LoVo (cell line): ENCODE measurements around the gene DAZ3.
"Not testable (repeated sequence)": the region's sequence is repeated elsewhere in the genome, so short reads cannot be mapped to it uniquely, and the experiment has no call there.

Source experiments
- DNase-seq: peaks from one replicate; pipeline ENCODE4 v3.0.0-alpha.2; 2016; ENCODE audit warnings: low spot score

DAZ3 gene, protein sequence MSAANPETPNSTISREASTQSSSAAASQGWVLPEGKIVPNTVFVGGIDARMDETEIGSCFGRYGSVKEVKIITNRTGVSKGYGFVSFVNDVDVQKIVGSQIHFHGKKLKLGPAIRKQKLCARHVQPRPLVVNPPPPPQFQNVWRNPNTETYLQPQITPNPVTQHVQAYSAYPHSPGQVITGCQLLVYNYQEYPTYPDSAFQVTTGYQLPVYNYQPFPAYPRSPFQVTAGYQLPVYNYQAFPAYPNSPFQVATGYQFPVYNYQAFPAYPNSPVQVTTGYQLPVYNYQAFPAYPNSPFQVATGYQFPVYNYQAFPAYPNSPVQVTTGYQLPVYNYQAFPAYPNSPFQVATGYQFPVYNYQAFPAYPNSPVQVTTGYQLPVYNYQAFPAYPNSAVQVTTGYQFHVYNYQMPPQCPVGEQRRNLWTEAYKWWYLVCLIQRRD

DNA sequence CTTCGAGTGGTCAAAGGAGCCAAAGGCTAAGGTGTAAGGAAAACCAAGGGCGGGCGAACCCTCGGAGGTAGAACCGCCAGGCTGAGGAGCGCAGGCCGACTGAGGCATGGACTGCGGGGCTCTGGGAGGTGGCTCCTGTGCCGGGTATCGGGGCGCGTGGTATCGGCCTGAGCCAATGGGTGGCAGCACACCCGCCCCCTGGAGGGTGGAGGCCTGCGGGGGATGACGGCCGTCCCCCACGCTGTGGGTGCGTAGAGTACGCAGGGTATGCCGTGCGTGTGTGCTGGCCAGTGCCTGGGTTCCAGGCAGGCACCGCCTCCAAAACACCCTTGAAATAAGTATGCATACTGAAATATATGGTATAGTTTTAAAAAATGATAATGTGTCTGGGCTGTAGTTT, at the start of gene DAZ3:
Gene DAZ3 (minus strand): TSS at position 101 of the 400 bp plus-strand sequence. CDS start 208 bp downstream, outside the sequence.
- DNase-seq, result not testable (repeated sequence)

DNA sequence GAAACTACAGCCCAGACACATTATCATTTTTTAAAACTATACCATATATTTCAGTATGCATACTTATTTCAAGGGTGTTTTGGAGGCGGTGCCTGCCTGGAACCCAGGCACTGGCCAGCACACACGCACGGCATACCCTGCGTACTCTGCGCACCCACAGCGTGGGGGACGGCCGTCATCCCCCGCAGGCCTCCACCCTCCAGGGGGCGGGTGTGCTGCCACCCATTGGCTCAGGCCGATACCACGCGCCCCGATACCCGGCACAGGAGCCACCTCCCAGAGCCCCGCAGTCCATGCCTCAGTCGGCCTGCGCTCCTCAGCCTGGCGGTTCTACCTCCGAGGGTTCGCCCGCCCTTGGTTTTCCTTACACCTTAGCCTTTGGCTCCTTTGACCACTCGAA, 20.4 kb upstream of the DAZ3 start, which contains the start of gene DAZ4:
Gene DAZ4 (plus strand): TSS at position 301 of the 400 bp plus-strand sequence. CDS start 208 bp downstream, outside the sequence.
- not testable (repeated sequence) for DNase-seq

DNA sequence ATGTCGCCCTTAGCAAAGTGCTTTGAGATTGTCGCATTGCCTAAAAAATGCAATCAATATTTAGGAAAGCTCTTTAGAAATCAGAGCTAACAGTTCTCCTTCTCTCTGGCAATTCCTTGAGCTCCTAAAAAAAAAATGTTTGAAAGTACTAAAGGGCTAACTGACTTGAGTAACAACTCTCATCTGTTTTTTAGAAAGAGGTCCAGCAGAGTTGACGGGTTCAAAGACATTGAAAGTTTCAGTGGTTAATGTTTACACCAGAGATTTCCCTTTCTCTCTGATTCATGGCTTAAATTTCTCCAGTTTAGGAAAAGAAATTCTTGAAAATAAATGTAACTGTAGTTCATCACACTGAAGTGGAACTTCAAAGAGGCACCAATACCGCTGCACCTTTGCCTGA, 11.9 kb upstream of the DAZ3 start:
- DNase-seq, result not testable (repeated sequence)

DNA sequence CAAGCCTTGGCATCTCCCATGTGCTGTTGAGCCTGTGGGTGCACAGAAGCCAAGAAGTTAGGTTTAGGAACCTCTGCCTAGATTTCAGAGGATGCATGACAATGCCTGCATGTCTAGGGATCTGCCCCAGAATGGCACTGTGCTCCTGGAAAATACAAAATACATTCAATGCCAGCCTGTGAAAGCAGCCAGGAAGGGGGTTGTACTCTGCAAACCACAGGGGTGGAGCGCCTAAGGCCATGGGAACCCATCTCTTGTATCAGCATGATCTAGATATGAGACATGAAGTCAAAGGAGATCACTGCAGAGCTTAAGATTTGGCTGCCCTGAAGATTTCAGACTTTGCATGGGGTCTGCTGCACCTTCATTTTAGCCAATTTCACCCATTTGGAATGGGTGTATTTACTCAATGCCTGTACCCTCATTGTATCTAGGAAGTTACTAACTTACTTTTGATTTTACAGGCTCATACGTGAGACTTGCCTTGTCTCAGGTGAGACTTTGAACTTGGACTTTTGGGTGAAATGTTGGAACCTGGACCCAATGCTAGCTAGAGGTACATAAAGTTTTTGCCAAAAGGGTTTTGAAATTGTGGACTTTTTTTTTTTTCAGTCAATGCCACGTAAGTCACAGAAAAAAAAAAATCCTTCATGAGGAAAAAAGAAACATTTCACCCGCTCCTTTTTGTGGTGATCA, 11.1 kb upstream of the DAZ3 start:
- DNase-seq, result not testable (repeated sequence)

DNA sequence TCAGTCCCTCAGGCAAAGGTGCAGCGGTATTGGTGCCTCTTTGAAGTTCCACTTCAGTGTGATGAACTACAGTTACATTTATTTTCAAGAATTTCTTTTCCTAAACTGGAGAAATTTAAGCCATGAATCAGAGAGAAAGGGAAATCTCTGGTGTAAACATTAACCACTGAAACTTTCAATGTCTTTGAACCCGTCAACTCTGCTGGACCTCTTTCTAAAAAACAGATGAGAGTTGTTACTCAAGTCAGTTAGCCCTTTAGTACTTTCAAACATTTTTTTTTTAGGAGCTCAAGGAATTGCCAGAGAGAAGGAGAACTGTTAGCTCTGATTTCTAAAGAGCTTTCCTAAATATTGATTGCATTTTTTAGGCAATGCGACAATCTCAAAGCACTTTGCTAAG, 8.6 kb upstream of the DAZ3 start:
- not testable (repeated sequence) for DNase-seq
